ENCODE results near the gene PDIA2.

DNA sequence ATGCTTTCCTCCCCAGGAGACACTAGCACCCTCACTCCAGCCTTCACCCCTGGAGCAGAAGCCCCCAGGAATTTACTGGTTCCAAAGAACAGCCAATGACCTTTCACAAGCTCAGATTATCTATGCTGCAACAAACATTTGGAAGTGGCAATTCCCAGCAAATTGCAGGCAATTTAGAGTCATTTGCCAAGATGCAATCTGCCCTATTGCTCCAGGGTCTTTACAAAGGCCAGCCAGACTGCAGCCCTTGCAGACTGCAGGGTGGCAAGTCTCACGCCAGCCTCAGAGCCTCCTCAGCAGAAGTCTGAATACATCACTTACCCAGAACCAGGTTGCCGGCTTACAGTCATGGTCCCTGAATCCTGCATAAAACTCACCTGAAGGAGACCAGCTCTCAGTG lies 47.8 kb downstream of the PDIA2 start:
- TF ChIP-seq CTCF (IDR thresholded peaks at IDR 0.05; ENCODE audit: low read depth, low read length) (no peak), EZH2phosphoT487 (IDR thresholded peaks at IDR 0.05; ENCODE audit: low read depth) (no peak)
